Spinal cord (tissue), 10 donors: ENCODE measurements around the gene PDK1. TPM values are rescaled to one million over a fixed set of nuclear protein-coding genes. Genes with fewer than 3 reads are reported as not detected.
A peak's percentile ranks its signal among the peaks of the same experiment; 100 is the strongest.
"Not testable (repeated sequence)": the region's sequence is repeated elsewhere in the genome, so short reads cannot be mapped to it uniquely, and the experiment has no call there.

Experiments used
- DNase-seq, 6 donors: peaks; one replicate each; pipeline versions ENCODE4 v3.0.0 to v3.0.0-alpha.2; 2013 to 2015; ENCODE audit warnings: low spot score in 6 of 6, low read depth in 4 of 6
- H3K27ac ChIP-seq: one replicate; pipeline ENCODE4 v1.5.1; 2013; ENCODE audit warnings: low read depth, low read length, control low read depth
- H3K27me3 ChIP-seq: one replicate; pipeline ENCODE4 v1.6.1; 2013; ENCODE audit warnings: low read length; ENCODE audit not compliant: control insufficient read depth, insufficient read depth
- H3K36me3 ChIP-seq: one replicate; pipeline ENCODE4 v1.6.1; 2013; ENCODE audit warnings: low read length; ENCODE audit not compliant: control insufficient read depth, insufficient read depth
- H3K4me1 ChIP-seq: one replicate; pipeline ENCODE4 v1.6.1; 2013; ENCODE audit warnings: low read length; ENCODE audit not compliant: control insufficient read depth, insufficient read depth
- H3K4me3 ChIP-seq: one replicate; pipeline ENCODE4 v1.5.1; 2013; ENCODE audit warnings: low read depth, low read length, control low read depth
- H3K9me3 ChIP-seq: one replicate; pipeline ENCODE4 v1.6.1; 2013; ENCODE audit warnings: low read length; ENCODE audit not compliant: control insufficient read depth, insufficient read depth
- WGBS: methylation state at CpG from one replicate; pipeline ENCODE4 v1.1.5; 2013; ENCODE audit warnings: missing lambda C conversion rate; ENCODE audit not compliant: insufficient coverage; 5-methylcytosine and 5-hydroxymethylcytosine counted together
- polyA plus RNA-seq, 2 donors: library from polyadenylated mRNA; unstranded; fragments of 120-200 nt; gene quantifications; one replicate each; pipeline ENCODE4 v1.2.1, GENCODE V29; 2013; ENCODE audit not compliant: insufficient read length in 2 of 2
- total RNA-seq, 2 donors: library from RNA; depleted of rRNA in 1 of 2; stranded (reverse); fragments of 120-200 nt in 1 of 2; fragments of >200 nt in 1 of 2; gene quantifications; one replicate each; pipeline versions ENCODE4 v1.2.3 to v1.2.4, GENCODE V29; 2013 to 2014
- donor health status: healthy.

PDK1 gene
- total and polyA plus RNA-seq, 4 donors, result 6.4 to 30.0 (median 9.5) TPM

DNA sequence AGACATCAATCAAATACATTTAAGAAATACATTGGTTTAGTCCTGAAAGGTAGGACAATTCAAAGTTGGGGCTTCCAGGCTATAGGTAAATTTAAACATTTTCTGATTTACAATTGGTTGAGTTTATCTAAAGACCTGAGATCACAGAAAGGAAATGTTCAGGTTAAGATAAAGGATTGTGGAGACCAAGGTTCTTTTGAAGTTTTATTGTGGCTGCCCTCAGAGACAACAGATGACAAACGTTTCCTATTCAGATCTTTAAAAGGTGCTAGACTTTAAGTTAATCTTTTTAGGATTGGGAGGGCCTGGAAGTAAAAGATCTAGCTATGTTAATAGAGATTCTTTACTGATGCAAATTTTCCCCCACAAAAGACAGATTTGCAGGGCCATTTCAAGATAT lies 6.1 kb upstream of the PDK1 start:
- H3K4me1 ChIP-seq, H3K27ac ChIP-seq, H3K27me3 ChIP-seq, H3K4me3 ChIP-seq, DNase-seq, H3K36me3 ChIP-seq, H3K9me3 ChIP-seq: not testable (repeated sequence)
- no CpG with 5 or more reads among the region's 1 CpG for WGBS

- Histone ChIP-seq H3K4me3 (no peak overlapping the region), H3K9me3 (peaks cover 7% of the 10 kb centered on the region), H3K4me1 (peaks cover 4% of the 10 kb centered on the region), H3K27me3 (peaks cover 4% of the 10 kb centered on the region), H3K36me3 (no peaks in the 10 kb centered on the region), H3K27ac (no peak overlapping the region)
- DNase-seq, result no peak
These were observed 5.5 kb upstream of the PDK1 start for GRCh38 chr2:172550419-172550818.

GRCh38 chr2:172551271-172551670 lies 4.6 kb upstream of the PDK1 start:
- Histone ChIP-seq H3K9me3 (peaks cover 3% of the 10 kb centered on the region), H3K27me3 (peaks cover 4% of the 10 kb centered on the region), H3K36me3 (no peaks in the 10 kb centered on the region), H3K4me3 (no peak overlapping the region), H3K4me1 (peaks cover 5% of the 10 kb centered on the region), H3K27ac (no peak overlapping the region)
- DNase-seq, result peak in 1 of 6 donors; percentile 6

GRCh38 chr2:172552547-172553291 lies 3.2 kb upstream of the PDK1 start:
- Histone ChIP-seq H3K27ac (no peak overlapping the region), H3K4me1 (peaks cover 9% of the 10 kb centered on the region), H3K36me3 (no peaks in the 10 kb centered on the region), H3K9me3 (peaks cover 2% of the 10 kb centered on the region), H3K27me3 (peaks cover 7% of the 10 kb centered on the region), H3K4me3 (no peak overlapping the region)
- 96% methylated on average over 3 of the region's 4 CpGs for WGBS
- DNase-seq, result no peak

DNA sequence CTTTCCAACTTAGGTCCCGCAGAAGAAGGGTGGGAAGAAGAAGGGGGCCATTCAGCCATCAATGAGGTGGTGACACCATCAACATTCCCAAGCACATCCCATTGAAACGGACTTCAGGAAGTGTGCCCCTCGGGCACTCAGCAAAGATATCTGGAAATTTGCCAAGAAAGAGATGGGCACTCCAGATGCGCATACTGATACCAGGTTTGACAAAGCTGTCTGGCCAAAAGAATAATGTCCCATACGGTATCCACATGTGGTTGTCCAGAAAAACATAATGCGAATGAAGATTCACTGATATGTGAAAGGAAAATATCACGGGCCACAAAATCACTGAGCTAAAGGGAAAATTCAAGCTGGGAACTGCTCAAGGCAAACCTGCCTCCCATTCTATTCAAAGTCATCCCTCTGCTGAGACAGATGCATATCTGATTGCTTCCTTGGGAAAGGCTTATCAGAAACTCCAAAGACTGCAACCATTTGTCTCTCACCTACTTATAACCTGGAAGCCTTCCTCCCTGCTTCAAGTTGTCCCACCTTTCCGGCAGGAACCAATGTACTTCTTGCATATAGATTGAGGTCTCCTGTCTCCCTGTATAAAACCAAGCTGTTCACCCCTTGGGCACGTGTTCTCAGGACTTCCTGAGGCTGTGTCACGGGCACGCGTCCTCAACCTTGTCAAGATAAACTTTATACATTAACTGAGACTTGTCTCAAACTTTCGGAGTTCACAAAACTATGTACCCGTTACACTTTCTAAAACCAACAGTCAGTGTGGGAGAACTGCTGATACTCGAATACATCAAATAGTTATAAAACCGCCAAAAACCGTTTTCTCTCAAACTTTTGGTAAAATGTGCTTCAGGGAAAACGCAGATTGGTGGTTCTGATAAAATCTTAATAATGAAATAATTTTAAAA lies 1.3 kb upstream of the PDK1 start:
- H3K27ac ChIP-seq, result no peak overlapping the region

DNA sequence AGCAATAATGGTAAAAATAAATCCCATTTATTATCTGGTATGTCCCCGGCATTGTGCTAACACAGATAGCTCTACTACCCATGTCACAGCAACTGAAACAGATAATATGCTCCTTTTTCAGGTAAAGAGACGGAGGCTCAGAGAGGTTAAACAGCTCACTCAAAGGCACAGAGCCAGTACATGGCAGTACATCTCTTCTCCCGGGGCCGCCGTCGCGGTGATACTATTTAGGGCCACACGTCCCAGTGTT lies 693 bp upstream of the PDK1 start:
- Histone ChIP-seq H3K4me3 (peak overlapping the region; percentile 83), H3K27ac (peak overlapping the region; percentile 52)
- WGBS, result 1% methylated on average over 7 of the region's 8 CpGs

More for the DNA sequence above, 1.3 kb upstream of the PDK1 start:
- Histone ChIP-seq H3K9me3 (no peaks in the 10 kb centered on the region), H3K27me3 (peaks cover 7% of the 10 kb centered on the region), H3K36me3 (no peaks in the 10 kb centered on the region), H3K4me3 (peak overlapping the region; percentile 83), H3K4me1 (peaks cover 12% of the 10 kb centered on the region)
- WGBS, result 46% methylated on average over 10 of the region's 18 CpGs
- DNase-seq, result peak in 2 of 6 donors; percentile 6 to 7

DNA sequence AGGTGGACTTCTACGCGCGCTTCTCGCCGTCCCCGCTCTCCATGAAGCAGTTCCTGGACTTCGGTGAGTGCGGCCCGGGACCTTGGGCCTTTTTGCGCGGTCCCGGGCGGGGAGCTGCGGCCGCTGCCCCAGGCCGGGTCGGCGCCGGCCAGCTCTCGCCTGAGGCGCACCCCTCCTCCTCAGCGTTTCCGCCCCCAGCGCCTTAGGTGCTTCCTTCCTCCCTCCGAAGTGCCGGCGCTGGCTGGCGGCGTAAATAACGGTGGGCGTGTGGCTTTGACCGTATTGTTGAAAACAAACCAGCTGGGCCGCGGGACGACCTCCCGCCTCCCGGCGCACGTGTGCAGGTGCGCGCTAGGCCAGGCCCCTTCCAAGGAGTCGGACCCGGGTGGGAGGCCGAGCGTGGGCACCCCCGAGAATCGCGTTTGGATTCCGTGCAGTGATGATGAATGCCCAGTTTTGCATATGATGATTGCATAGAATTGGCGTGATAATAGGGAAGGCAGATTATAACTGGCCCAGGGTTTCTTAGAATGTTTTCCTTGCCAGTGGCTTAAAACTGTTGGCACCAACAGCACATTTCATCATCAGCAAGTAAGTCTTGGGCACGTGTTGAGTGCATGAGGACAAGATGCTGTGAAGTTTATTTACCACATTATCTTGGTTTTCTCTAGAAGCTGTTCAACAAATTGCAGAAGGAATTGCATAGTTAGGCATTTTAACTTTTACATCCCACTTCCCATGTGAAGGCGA lies 569 bp downstream of the PDK1 start:
- Histone ChIP-seq H3K4me3 (peak overlapping the region; percentile 65), H3K27ac (peak overlapping the region; percentile 40), H3K27me3 (peaks cover 7% of the 10 kb centered on the region), H3K9me3 (no peaks in the 10 kb centered on the region), H3K36me3 (no peaks in the 10 kb centered on the region), H3K4me1 (peaks cover 12% of the 10 kb centered on the region)
- under 1% methylated on average over 49 of the region's 52 CpGs for WGBS
- peak in 3 of 6 donors; percentile 21 to 69 (median 57) for DNase-seq

More for the DNA sequence above, 693 bp upstream of the PDK1 start:
- H3K4me1 ChIP-seq, result peaks cover 12% of the 10 kb centered on the region
- peak in 1 of 6 donors; percentile 22 for DNase-seq
- no peaks in the 10 kb centered on the region for H3K36me3 ChIP-seq
- H3K9me3 ChIP-seq, result no peaks in the 10 kb centered on the region
- peaks cover 7% of the 10 kb centered on the region for H3K27me3 ChIP-seq

- no peak for DNase-seq
- Histone ChIP-seq H3K36me3 (no peaks in the 10 kb centered on the region), H3K27ac (no peak overlapping the region), H3K9me3 (no peaks in the 10 kb centered on the region), H3K27me3 (peaks cover 7% of the 10 kb centered on the region), H3K4me3 (no peak overlapping the region), H3K4me1 (peaks cover 12% of the 10 kb centered on the region)
- 72% methylated on average over 2 of the region's 5 CpGs for WGBS
These were observed 2.5 kb downstream of the PDK1 start for GRCh38 chr2:172558372-172558771.

GRCh38 chr2:172560721-172561120 lies 4.8 kb downstream of the PDK1 start:
- WGBS, result no CpG with 5 or more reads among the region's 2 CpGs
- Histone ChIP-seq H3K27ac (no peak overlapping the region), H3K27me3 (peaks cover 3% of the 10 kb centered on the region), H3K4me3 (no peak overlapping the region), H3K36me3 (no peaks in the 10 kb centered on the region), H3K9me3 (no peaks in the 10 kb centered on the region), H3K4me1 (peaks cover 6% of the 10 kb centered on the region)
- no peak for DNase-seq
